HepG2 (cell line): ENCODE measurements around the gene PRKN.

Experiments
- HIVEP1 ChIP-seq: sonication (generic); formaldehyde crosslinking; IDR thresholded peaks from 2 replicates; pipeline ENCODE4 v1.4.0; 2020; ENCODE audit warnings: mild to moderate bottlenecking, missing genetic modification reagents
- SRSF1 ChIP-seq: fragments of 200-400 bp; formaldehyde crosslinking; optimal IDR thresholded peaks from 2 replicates; pipeline ENCODE3; 2017; ENCODE audit warnings: mild to moderate bottlenecking, low read depth, low read length, moderate library complexity
- TF ChIP-seq, protein P1 (sequence below): sonication (generic); formaldehyde crosslinking; IDR thresholded peaks from 2 replicates; pipeline ENCODE4 v1.4.0; 2020; ENCODE audit warnings: low read depth, mild to moderate bottlenecking, missing genetic modification reagents

GRCh38 chr6:161679980-161680538, 1047.5 kb downstream of the PRKN start:
- no peak for TF ChIP-seq HIVEP1 (CRISPR knock-in tag)
- TF ChIP-seq, protein P1, sequence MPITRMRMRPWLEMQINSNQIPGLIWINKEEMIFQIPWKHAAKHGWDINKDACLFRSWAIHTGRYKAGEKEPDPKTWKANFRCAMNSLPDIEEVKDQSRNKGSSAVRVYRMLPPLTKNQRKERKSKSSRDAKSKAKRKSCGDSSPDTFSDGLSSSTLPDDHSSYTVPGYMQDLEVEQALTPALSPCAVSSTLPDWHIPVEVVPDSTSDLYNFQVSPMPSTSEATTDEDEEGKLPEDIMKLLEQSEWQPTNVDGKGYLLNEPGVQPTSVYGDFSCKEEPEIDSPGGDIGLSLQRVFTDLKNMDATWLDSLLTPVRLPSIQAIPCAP (CRISPR knock-in tag) = no peak
- no peak for TF ChIP-seq SRSF1
